Measurements from ENCODE around the gene OPCML. TPM values are rescaled to one million over a fixed set of nuclear protein-coding genes. Genes with fewer than 3 reads are reported as not detected.

The OPCML gene
- total RNA-seq, 1 donor from 2014 or later: not detected

GRCh38 chr11:132538642-132539041 is 993.7 kb downstream of the OPCML start:
- Histone ChIP-seq H3K27me3 (no peaks in the 10 kb centered on the region), H3K36me3 (no peaks in the 10 kb centered on the region), H3K4me3 (no peak overlapping the region), H3K9me3 (no peaks in the 10 kb centered on the region), H3K4me1 (no peaks in the 10 kb centered on the region), H3K27ac (no peak overlapping the region)
- intact Hi-C loops (cut with DNase I): no loop called here
- no peak for DNase-seq (ENCODE audit: extremely low spot score in 2 of 2)
- TF ChIP-seq POLR2AphosphoS5 (IDR thresholded peaks at IDR 0.05; ENCODE audit: insufficient read depth in 1 of 2, low read depth in 1 of 2) (no peak), POLR2A (IDR thresholded peaks at IDR 0.05) (no peak), CTCF (IDR thresholded peaks at IDR 0.05) (no peak)

DNA sequence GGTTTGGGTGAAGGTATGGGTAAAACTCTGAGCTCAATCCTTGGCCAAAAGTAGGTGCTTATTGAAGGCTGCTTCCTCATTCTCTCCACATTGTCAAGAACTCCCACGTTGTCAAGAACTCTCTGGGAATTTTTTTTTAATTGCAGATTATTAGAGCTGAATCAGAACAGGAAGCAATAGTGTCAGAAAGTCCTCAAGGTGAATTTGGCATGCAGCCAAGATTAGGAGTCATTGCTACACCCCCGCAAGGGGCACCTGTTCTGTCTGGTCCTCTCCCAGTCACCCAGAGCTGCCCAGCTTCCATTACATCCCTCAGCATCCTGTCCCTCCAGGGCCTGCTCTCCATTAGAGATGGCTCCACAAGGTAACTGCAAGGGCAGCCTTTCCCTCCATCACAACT is 996.5 kb downstream of the OPCML start:
- intact Hi-C loops (cut with DNase I): no loop called here
- no peak for DNase-seq (ENCODE audit: extremely low spot score in 2 of 2)
- no peaks in the 10 kb centered on the region for H3K9me3 ChIP-seq
- H3K36me3 ChIP-seq: no peaks in the 10 kb centered on the region
- no peak for TF ChIP-seq POLR2AphosphoS5 (IDR thresholded peaks at IDR 0.05; ENCODE audit: insufficient read depth in 1 of 2, low read depth in 1 of 2)
- TF ChIP-seq CTCF (IDR thresholded peaks at IDR 0.05): no peak
- TF ChIP-seq POLR2A (IDR thresholded peaks at IDR 0.05): no peak
- H3K4me3 ChIP-seq: no peak overlapping the region
- no peaks in the 10 kb centered on the region for H3K27me3 ChIP-seq
- no peaks in the 10 kb centered on the region for H3K4me1 ChIP-seq
- H3K27ac ChIP-seq: no peak overlapping the region

- intact Hi-C loops (cut with DNase I): no loop called here
- no peaks in the 10 kb centered on the region for H3K27me3 ChIP-seq
- H3K27ac ChIP-seq: no peak overlapping the region
- H3K9me3 ChIP-seq: no peaks in the 10 kb centered on the region
- DNase-seq (ENCODE audit: extremely low spot score in 2 of 2): no peak
- no peak overlapping the region for H3K4me3 ChIP-seq
- no peak for TF ChIP-seq POLR2AphosphoS5 (IDR thresholded peaks at IDR 0.05; ENCODE audit: insufficient read depth in 1 of 2, low read depth in 1 of 2)
- TF ChIP-seq CTCF (IDR thresholded peaks at IDR 0.05): no peak
- TF ChIP-seq POLR2A (IDR thresholded peaks at IDR 0.05): no peak
- H3K4me1 ChIP-seq: no peaks in the 10 kb centered on the region
- no peaks in the 10 kb centered on the region for H3K36me3 ChIP-seq
These were observed 1000.4 kb downstream of the OPCML start for GRCh38 chr11:132531921-132532320.

- Histone ChIP-seq H3K27ac (no peak overlapping the region), H3K36me3 (no peaks in the 10 kb centered on the region), H3K4me1 (no peaks in the 10 kb centered on the region), H3K27me3 (no peaks in the 10 kb centered on the region), H3K4me3 (no peak overlapping the region), H3K9me3 (no peaks in the 10 kb centered on the region)
- TF ChIP-seq CTCF (IDR thresholded peaks at IDR 0.05) (no peak), POLR2A (IDR thresholded peaks at IDR 0.05) (no peak), POLR2AphosphoS5 (IDR thresholded peaks at IDR 0.05; ENCODE audit: insufficient read depth in 1 of 2, low read depth in 1 of 2) (no peak)
- intact Hi-C loops (cut with DNase I): no loop called here
- no peak for DNase-seq (ENCODE audit: extremely low spot score in 2 of 2)
These were observed 1004.1 kb downstream of the OPCML start for GRCh38 chr11:132528181-132528580.

DNA sequence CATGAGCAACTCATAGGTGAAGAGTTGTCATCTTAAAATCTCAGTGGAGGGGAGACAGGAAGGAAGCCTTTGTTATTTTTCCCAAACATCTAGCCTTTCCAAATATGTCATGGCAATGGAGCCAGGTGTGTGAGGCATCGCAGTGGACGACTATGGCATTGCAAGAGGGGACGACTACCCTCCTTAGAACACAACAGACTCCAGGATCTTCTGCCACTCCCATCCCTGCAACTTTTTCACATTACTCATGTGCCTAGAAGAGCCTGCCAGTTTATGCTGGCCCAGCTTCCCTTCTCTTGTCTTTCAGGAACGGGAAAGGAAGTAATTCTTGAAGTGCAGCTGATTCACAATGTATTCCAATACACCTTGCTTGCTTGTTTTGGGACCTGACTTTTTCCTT is 1008.4 kb downstream of the OPCML start:
- H3K36me3 ChIP-seq: no peaks in the 10 kb centered on the region
- TF ChIP-seq POLR2A (IDR thresholded peaks at IDR 0.05): no peak
- TF ChIP-seq POLR2AphosphoS5 (IDR thresholded peaks at IDR 0.05; ENCODE audit: insufficient read depth in 1 of 2, low read depth in 1 of 2): no peak
- TF ChIP-seq CTCF (IDR thresholded peaks at IDR 0.05): no peak
- DNase-seq (ENCODE audit: extremely low spot score in 2 of 2): no peak
- H3K4me3 ChIP-seq: no peak overlapping the region
- no peaks in the 10 kb centered on the region for H3K27me3 ChIP-seq
- no peaks in the 10 kb centered on the region for H3K9me3 ChIP-seq
- intact Hi-C loops (cut with DNase I): no loop called here
- no peak overlapping the region for H3K27ac ChIP-seq
- H3K4me1 ChIP-seq: no peaks in the 10 kb centered on the region

Data from vagina (tissue), 2 donors.